DMS153 (cell line): ENCODE data around the gene ENG.
"Not testable (repeated sequence)": the region's sequence is repeated elsewhere in the genome, so short reads cannot be mapped to it uniquely, and the experiment has no call there.

Experiments
- DNase-seq: peaks from one replicate; lab custom pipeline; 2025; lab: John Stamatoyannopoulos, UW

Gene ENG

GRCh38 chr9:127878652-127879390 is 24.4 kb upstream of the ENG start:
- no peak for DNase-seq

GRCh38 chr9:127878001-127878651 is 23.7 kb upstream of the ENG start:
- DNase-seq = no peak

GRCh38 chr9:127877566-127877998 is 23.1 kb upstream of the ENG start, which contains the start of gene AK1:
Gene AK1 (minus strand): TSS chr9:127877675. CDS start chr9:127874617, 3,058 bp downstream.
- DNase-seq = no peak

GRCh38 chr9:127876764-127877562 is 22.5 kb upstream of the ENG start:
- no peak for DNase-seq

- no peak for DNase-seq
Measured at GRCh38 chr9:127876026-127876763, 21.7 kb upstream of the ENG start.

- DNase-seq = no peak
Measured at GRCh38 chr9:127875306-127875966, 21.0 kb upstream of the ENG start.

GRCh38 chr9:127874301-127875221 is 20.1 kb upstream of the ENG start:
- no peak for DNase-seq

GRCh38 chr9:127873886-127874285 is 19.4 kb upstream of the ENG start:
- DNase-seq = no peak

- no peak for DNase-seq
Measured at GRCh38 chr9:127873223-127873691, 18.8 kb upstream of the ENG start.

GRCh38 chr9:127872369-127873222 is 18.1 kb upstream of the ENG start:
- DNase-seq = no peak

GRCh38 chr9:127871531-127871930 is 17.1 kb upstream of the ENG start:
- DNase-seq = no peak

GRCh38 chr9:127870887-127871286 is 16.4 kb upstream of the ENG start:
- DNase-seq = no peak

- DNase-seq = not testable (repeated sequence)
Measured at GRCh38 chr9:127870153-127870491, 15.7 kb upstream of the ENG start.

- DNase-seq = peak; percentile 31
Measured at GRCh38 chr9:127869310-127870152, 15.1 kb upstream of the ENG start.

GRCh38 chr9:127868278-127868902 is 13.9 kb upstream of the ENG start:
- DNase-seq = no peak

- no peak for DNase-seq
Measured at GRCh38 chr9:127867356-127868277, 13.2 kb upstream of the ENG start.

- no peak for DNase-seq
Measured at GRCh38 chr9:127866535-127866934, 12.1 kb upstream of the ENG start.
